Erythroblast (primary cell): ENCODE measurements around the gene TRIM29.

Experiments
- GATA1 ChIP-seq: IDR thresholded peaks from 2 replicates; pipeline ENCODE4 v1.6.1; 2011; ENCODE audit warnings: low read depth, mild to moderate bottlenecking, control low read depth, low read length, moderate library complexity
- POLR2A ChIP-seq: IDR thresholded peaks from 2 replicates; pipeline ENCODE4 v1.6.1; 2011; ENCODE audit warnings: mild to moderate bottlenecking, low read length

GRCh38 chr11:120137187-120137610 lies 714 bp downstream of the TRIM29 start:
- no peak for TF ChIP-seq POLR2A
- no peak for TF ChIP-seq GATA1
